ENCODE measurements around the gene GALNT8. TPM values are rescaled to one million over a fixed set of nuclear protein-coding genes. Genes with fewer than 3 reads are reported as not detected.

The GALNT8 gene
- total RNA-seq, 1 experiment from 2014 or later, result not detected

GRCh38 chr12:4701395-4702190 is 18.6 kb upstream of the GALNT8 start:
- intact Hi-C loops (cut with micrococcal nuclease; ENCODE audit: unreplicated experiment), result no loop called here
- DNase-seq (ENCODE audit: low spot score), result no peak
- no TSS peak for BruUV-seq (replicated peaks)
- CTCF ChIA-PET, result no interaction called here
- no peaks in the 10 kb centered on the region for H3K36me3 ChIP-seq (ENCODE audit: insufficient read depth, low read length, poor library complexity, severe bottlenecking)
- H3K27ac ChIP-seq (ENCODE audit: low read depth, low read length, poor library complexity, severe bottlenecking), result no peak overlapping the region
- no peaks in the 10 kb centered on the region for H3K4me1 ChIP-seq (ENCODE audit: insufficient read depth, low read length, poor library complexity, severe bottlenecking)
- no peaks in the 10 kb centered on the region for H3K9me3 ChIP-seq (ENCODE audit: low read depth, low read length, poor library complexity, severe bottlenecking)
- no peak overlapping the region for H3K4me3 ChIP-seq (ENCODE audit: low read depth, low read length, poor library complexity, severe bottlenecking)
- peaks cover 8% of the 10 kb centered on the region for H3K27me3 ChIP-seq (replicated peaks; ENCODE audit: insufficient read depth, low read depth, low read length, poor library complexity)
- POLR2A ChIA-PET (ENCODE audit: low non-redundant PET), result no interaction called here
- TF ChIP-seq CTCF (conservative IDR thresholded peaks at IDR 0.05; ENCODE audit: low read depth, low read length) (no peak), EZH2 (IDR thresholded peaks at IDR 0.05; ENCODE audit: borderline replicate concordance, low read depth, low read length, poor library complexity, severe bottlenecking) (no peak)

- TF ChIP-seq EZH2 (IDR thresholded peaks at IDR 0.05; ENCODE audit: borderline replicate concordance, low read depth, low read length, poor library complexity, severe bottlenecking), result no peak
- TF ChIP-seq CTCF (conservative IDR thresholded peaks at IDR 0.05; ENCODE audit: low read depth, low read length), result no peak
- intact Hi-C loops (cut with micrococcal nuclease; ENCODE audit: unreplicated experiment), result no loop called here
- Histone ChIP-seq H3K27me3 (replicated peaks; ENCODE audit: insufficient read depth, low read depth, low read length, poor library complexity) (peaks cover 23% of the 10 kb centered on the region), H3K4me3 (ENCODE audit: low read depth, low read length, poor library complexity, severe bottlenecking) (no peak overlapping the region), H3K27ac (ENCODE audit: low read depth, low read length, poor library complexity, severe bottlenecking) (no peak overlapping the region), H3K4me1 (ENCODE audit: insufficient read depth, low read length, poor library complexity, severe bottlenecking) (no peaks in the 10 kb centered on the region), H3K9me3 (ENCODE audit: low read depth, low read length, poor library complexity, severe bottlenecking) (no peaks in the 10 kb centered on the region), H3K36me3 (ENCODE audit: insufficient read depth, low read length, poor library complexity, severe bottlenecking) (no peaks in the 10 kb centered on the region)
- DNase-seq (ENCODE audit: low spot score), result no peak
- ChIA-PET POLR2A (ENCODE audit: low non-redundant PET) (no interaction called here), CTCF (no interaction called here)
- BruUV-seq (replicated peaks), result no TSS peak
Observed at GRCh38 chr12:4703676-4704075, 16.5 kb upstream of the GALNT8 start.

GRCh38 chr12:4705824-4706223 is 14.4 kb upstream of the GALNT8 start:
- H3K4me3 ChIP-seq (ENCODE audit: low read depth, low read length, poor library complexity, severe bottlenecking), result no peak overlapping the region
- intact Hi-C loops (cut with micrococcal nuclease; ENCODE audit: unreplicated experiment), result no loop called here

More at GRCh38 chr12:4705824-4706223, 14.4 kb upstream of the GALNT8 start:
- H3K27ac ChIP-seq (ENCODE audit: low read depth, low read length, poor library complexity, severe bottlenecking), result no peak overlapping the region
- ChIA-PET CTCF (no interaction called here), POLR2A (ENCODE audit: low non-redundant PET) (no interaction called here)
- no peak for TF ChIP-seq EZH2 (IDR thresholded peaks at IDR 0.05; ENCODE audit: borderline replicate concordance, low read depth, low read length, poor library complexity, severe bottlenecking)
- no peak for TF ChIP-seq CTCF (conservative IDR thresholded peaks at IDR 0.05; ENCODE audit: low read depth, low read length)
- no peak for DNase-seq (ENCODE audit: low spot score)
- no peaks in the 10 kb centered on the region for H3K9me3 ChIP-seq (ENCODE audit: low read depth, low read length, poor library complexity, severe bottlenecking)
- BruUV-seq (replicated peaks), result no TSS peak
- peaks cover 30% of the 10 kb centered on the region for H3K27me3 ChIP-seq (replicated peaks; ENCODE audit: insufficient read depth, low read depth, low read length, poor library complexity)
- H3K36me3 ChIP-seq (ENCODE audit: insufficient read depth, low read length, poor library complexity, severe bottlenecking), result no peaks in the 10 kb centered on the region
- H3K4me1 ChIP-seq (ENCODE audit: insufficient read depth, low read length, poor library complexity, severe bottlenecking), result no peaks in the 10 kb centered on the region

All from A673 (cell line).